Transverse colon (tissue), 4 donors: ENCODE data around the gene NUP98. TPM values are rescaled to one million over a fixed set of nuclear protein-coding genes. Genes with fewer than 3 reads are reported as not detected.

ENCODE experiments used
- DNase-seq: peaks from one replicate; pipeline ENCODE4 v3.0.0-alpha.2; 2019
- H3K27ac ChIP-seq, 4 donors: fragments of 200-600 bp; sonication (generic); 2 replicates each; pipeline ENCODE4 v1.5.1; 2016 to 2018; ENCODE audit warnings: inconsistent platforms in 4 of 4
- H3K27me3 ChIP-seq: fragments of 200-600 bp; sonication (generic); 2 replicates; pipeline ENCODE4 v1.5.1; 2017; ENCODE audit warnings: inconsistent platforms
- H3K36me3 ChIP-seq, 4 donors: fragments of 200-600 bp; sonication (generic); 2 replicates each; pipeline ENCODE4 v1.5.1; 2017 to 2019; ENCODE audit warnings: inconsistent platforms in 4 of 4
- H3K4me1 ChIP-seq, 4 donors: fragments of 200-600 bp; sonication (generic); 2 replicates each; pipeline ENCODE4 v1.5.1; 2017 to 2020; ENCODE audit warnings: inconsistent platforms in 4 of 4
- H3K4me3 ChIP-seq, 4 donors: fragments of 200-600 bp; sonication (generic); 1 replicate in 1 of 4; 2 replicates in 3 of 4; pipeline versions ENCODE4 v1.5.1 to v1.6.1; 2017 to 2019; ENCODE audit warnings: inconsistent platforms in 4 of 4
- H3K9me3 ChIP-seq, 2 donors: fragments of 200-600 bp; sonication (generic); 2 replicates each; pipeline ENCODE4 v1.5.1; 2017 to 2019; ENCODE audit warnings: inconsistent platforms in 2 of 2
- EP300 ChIP-seq: sonication (generic); formaldehyde crosslinking; IDR thresholded peaks from one replicate; pipeline ENCODE4 v1.6.1; 2017; ENCODE audit warnings: antibody characterized with exemption, low read depth
- POLR2A ChIP-seq: fragments of 450-650 bp; IDR thresholded peaks from one replicate; pipeline ENCODE4 v1.6.1; 2016; ENCODE audit warnings: antibody characterized with exemption, mild to moderate bottlenecking, moderate library complexity
- POLR2AphosphoS5 ChIP-seq, 3 donors: sonication (generic); formaldehyde crosslinking; IDR thresholded peaks; one replicate each; pipeline ENCODE4 v1.6.1; 2016; ENCODE audit warnings: antibody characterized with exemption in 3 of 3
- WGBS, 2 donors: methylation state at CpG; one replicate each; pipeline ENCODE4 v1.1.5; 2018; ENCODE audit warnings: low coverage in 1 of 2; 5-methylcytosine and 5-hydroxymethylcytosine counted together
- in situ Hi-C, 4 donors: fragments of 200-750 bp; cut with MboI; loops; one replicate each; pipeline versions ENCODE4 v1.15.0 to v1.15.1; 2017; ENCODE audit warnings: low sequenced_read_pairs in 3 of 4, low pct_ligation_motif_present in 1 of 4, low pct_unique_long_range_greater_than_20kb in 1 of 4
- intact Hi-C: fragments of 100-400 bp; cut with DNase I; formaldehyde crosslinking; loops from one replicate; pipeline ENCODE4 v1.15.1; 2023; ENCODE audit warnings: low total_unique reads
- total RNA-seq, 4 donors: library from RNA; depleted of rRNA; stranded (reverse); fragments of >200 nt; gene quantifications; one replicate each; pipeline ENCODE4 v1.1.0, GENCODE V29; 2016
- TF ChIP-seq, protein P1 (sequence below), 5 experiments: fragments of 200-600 bp in 3 of 5; fragments of 450-650 bp in 2 of 5; sonication (generic) in 3 of 5; IDR thresholded peaks; 1 replicate in 2 of 5; 2 replicates in 3 of 5; pipeline ENCODE4 v1.5.1; 2016 to 2017; ENCODE audit warnings: antibody characterized with exemption in 5 of 5, inconsistent platforms in 3 of 5, mild to moderate bottlenecking in 2 of 5, moderate library complexity in 1 of 5

NUP98 gene
- 100 to 1,000 TPM in 1 of 4 donors, 10 to 100 TPM in 3; 37.0 to 103 (median 72.4) TPM for total RNA-seq

DNA sequence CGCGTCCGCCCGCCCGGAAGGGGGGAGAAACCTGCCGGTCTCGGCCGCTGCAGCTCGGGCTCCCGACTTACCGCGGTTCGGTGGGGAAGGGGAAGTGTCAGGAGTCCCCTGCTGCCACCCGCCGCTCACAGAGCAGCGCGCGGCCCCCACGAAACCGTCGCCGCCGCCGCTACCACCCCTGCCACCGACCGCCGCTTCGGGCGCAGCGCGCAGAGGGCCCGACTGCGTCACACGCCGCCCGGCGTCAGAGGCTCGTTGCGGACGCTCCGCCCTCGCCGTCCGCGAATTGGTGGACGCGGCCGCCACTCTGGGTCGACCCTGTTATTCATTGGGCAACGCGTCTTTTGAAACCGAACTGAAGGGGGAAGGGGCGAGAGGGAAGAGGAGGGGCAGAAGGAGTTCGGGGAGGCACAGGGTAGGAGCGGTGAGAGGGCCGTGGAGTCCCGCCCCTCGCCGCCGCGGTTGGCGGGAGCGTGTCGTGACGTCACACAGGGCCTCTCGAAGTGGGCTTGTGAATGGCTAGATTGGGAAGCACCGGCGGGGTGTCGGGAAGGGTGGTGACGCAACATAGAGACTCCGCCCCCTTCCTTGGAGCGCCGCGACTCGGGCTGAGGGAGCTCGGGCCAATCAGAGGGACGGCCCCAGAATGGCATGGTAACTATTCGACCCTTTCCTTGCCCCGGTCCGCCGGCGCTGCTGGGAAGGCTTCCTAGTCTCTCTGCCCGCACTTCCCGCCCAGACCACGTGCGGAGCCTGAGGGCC lies at the start of gene NUP98:
Gene NUP98, minus strand, starts transcription at position 226 of the 762 bp plus-strand sequence. CDS start 15,437 bp downstream, outside the sequence.
- 0 to 2% methylated on average over 9 to 58 of the region's 86 CpGs for WGBS, 2 donors
- peak; percentile 100 for DNase-seq
- peaks cover 9 to 33% (median 22%) of the 10 kb centered on the region in 4 donors for H3K4me1 ChIP-seq
- intact Hi-C loops (no loop called here), in situ Hi-C loops (no loop called here)
- H3K27me3 ChIP-seq, result no peaks in the 10 kb centered on the region
- H3K4me3 ChIP-seq, result peak within 1 kb of the TSS; percentile 87 to 98 (median 94)
- TF ChIP-seq EP300, result peak; percentile 47
- TF ChIP-seq, protein P1, sequence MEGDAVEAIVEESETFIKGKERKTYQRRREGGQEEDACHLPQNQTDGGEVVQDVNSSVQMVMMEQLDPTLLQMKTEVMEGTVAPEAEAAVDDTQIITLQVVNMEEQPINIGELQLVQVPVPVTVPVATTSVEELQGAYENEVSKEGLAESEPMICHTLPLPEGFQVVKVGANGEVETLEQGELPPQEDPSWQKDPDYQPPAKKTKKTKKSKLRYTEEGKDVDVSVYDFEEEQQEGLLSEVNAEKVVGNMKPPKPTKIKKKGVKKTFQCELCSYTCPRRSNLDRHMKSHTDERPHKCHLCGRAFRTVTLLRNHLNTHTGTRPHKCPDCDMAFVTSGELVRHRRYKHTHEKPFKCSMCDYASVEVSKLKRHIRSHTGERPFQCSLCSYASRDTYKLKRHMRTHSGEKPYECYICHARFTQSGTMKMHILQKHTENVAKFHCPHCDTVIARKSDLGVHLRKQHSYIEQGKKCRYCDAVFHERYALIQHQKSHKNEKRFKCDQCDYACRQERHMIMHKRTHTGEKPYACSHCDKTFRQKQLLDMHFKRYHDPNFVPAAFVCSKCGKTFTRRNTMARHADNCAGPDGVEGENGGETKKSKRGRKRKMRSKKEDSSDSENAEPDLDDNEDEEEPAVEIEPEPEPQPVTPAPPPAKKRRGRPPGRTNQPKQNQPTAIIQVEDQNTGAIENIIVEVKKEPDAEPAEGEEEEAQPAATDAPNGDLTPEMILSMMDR (IDR thresholded peaks at IDR 0.05), result peak in 1 of 5 experiments; percentile 46
- TF ChIP-seq POLR2A, result peak; percentile 98
- peak; percentile 98 to 100 (median 99) for TF ChIP-seq POLR2AphosphoS5 (IDR thresholded peaks at IDR 0.05)
- no peaks in the 10 kb centered on the region for H3K9me3 ChIP-seq
- H3K36me3 ChIP-seq, result peaks cover 0 to 16% (median 5%) of the 10 kb centered on the region in 4 donors
- H3K27ac ChIP-seq, result peak within 1 kb of the TSS; percentile 92 to 98 (median 97)

DNA sequence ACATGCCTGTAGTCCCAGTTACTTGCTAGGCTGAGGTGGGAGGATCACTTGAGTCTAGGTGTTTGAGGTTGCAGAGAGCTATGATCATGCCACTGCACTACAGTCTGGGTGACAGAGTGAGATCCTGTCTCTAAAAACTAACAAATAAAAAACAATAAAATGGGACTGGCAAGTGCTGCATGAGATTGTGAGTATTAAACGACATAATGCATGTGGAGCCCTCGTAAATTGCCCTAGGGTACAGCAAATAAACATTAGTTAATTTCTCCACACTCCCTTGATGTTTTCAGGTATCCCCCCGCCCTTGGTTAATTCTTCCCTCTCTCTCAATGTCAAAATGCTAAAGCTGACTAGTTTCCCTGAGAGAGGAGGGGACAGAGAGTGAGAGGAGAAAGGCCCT lies 48.3 kb upstream of the NUP98 start:
- Histone ChIP-seq H3K27me3 (no peaks in the 10 kb centered on the region), H3K27ac (no peak overlapping the region), H3K9me3 (no peaks in the 10 kb centered on the region), H3K36me3 (no peaks in the 10 kb centered on the region), H3K4me3 (no peak overlapping the region), H3K4me1 (peaks cover 0 to 15% (median 0%) of the 10 kb centered on the region in 4 donors)
- TF ChIP-seq, protein P1 (IDR thresholded peaks at IDR 0.05), result no peak
- no peak for TF ChIP-seq POLR2AphosphoS5 (IDR thresholded peaks at IDR 0.05)
- no peak for TF ChIP-seq EP300
- TF ChIP-seq POLR2A, result no peak
- intact Hi-C loops (no loop called here), in situ Hi-C loops (loop anchor here in 2 of 4 donors (5.0 kb wide), 2 partner anchors 222 to 227 kb away; no protein-coding TSS in a partner anchor)
- 68% methylated on average over 3 of the region's 3 CpGs; no CpG with 5 or more reads in 1 of the 2 donors for WGBS, 2 donors
- no peak for DNase-seq

DNA sequence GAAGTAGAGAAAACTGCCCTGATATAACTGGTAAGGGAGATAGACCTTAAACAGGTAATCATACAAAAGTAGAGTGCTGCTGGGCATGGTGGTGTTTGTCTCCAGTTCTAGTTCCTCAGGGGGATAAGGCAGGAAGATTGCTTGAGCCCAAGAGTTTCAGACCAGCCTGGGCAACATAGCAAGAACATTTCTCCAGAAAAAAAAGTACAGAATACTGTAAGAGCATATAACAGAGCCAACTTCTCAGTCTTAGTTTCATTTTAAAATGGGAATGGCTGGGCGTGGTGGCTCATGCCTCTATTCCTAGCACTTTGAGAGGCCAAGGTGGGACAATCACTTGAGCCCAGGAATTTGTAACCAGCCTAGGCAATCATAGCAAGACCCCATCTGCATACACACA lies 47.9 kb upstream of the NUP98 start:
- WGBS, 2 donors, result 80% methylated on average over 1 of the region's 1 CpG

DNA sequence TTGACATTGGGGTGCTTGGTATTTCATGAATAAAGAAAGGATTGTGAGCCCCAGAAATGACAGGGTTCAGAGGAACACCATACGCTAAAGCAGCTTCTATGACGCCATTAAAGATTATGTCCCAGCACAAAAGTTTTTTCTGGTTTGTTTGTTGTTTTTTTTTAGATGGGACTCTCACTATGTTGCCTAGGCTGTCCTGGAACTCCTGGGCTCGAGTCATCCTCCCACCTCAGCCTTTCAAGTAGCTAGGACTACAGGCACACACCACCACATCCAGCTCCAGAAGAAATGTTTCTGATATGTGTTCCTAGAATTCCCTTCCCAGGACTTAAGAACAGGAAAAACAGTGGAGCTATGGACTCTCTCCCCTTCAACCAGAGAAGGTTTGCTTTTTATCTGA lies 46.0 kb upstream of the NUP98 start:
- in situ Hi-C loops, result no loop called here
- 89 to 92% methylated on average over 2 to 3 of the region's 3 CpGs for WGBS, 2 donors
- DNase-seq, result no peak
- H3K4me3 ChIP-seq, result no peak overlapping the region
- H3K36me3 ChIP-seq, result no peaks in the 10 kb centered on the region
- TF ChIP-seq POLR2A (no peak), POLR2AphosphoS5 (IDR thresholded peaks at IDR 0.05) (no peak), EP300 (no peak)
- TF ChIP-seq, protein P1 (IDR thresholded peaks at IDR 0.05), result no peak
- H3K9me3 ChIP-seq, result no peaks in the 10 kb centered on the region
- intact Hi-C loops, result loop anchor here (5.0 kb wide), 1 partner anchor 36 kb away; the partner anchor contains the start of gene PGAP2
- H3K27me3 ChIP-seq, result no peaks in the 10 kb centered on the region
- H3K27ac ChIP-seq, result no peak overlapping the region
- H3K4me1 ChIP-seq, result peaks cover 0 to 35% (median 9%) of the 10 kb centered on the region in 4 donors

More for the DNA sequence above, 47.9 kb upstream of the NUP98 start:
- DNase-seq, result no peak
- intact Hi-C loops, result no loop called here
- H3K27me3 ChIP-seq, result no peaks in the 10 kb centered on the region
- TF ChIP-seq, protein P1 (IDR thresholded peaks at IDR 0.05), result no peak
- no peak for TF ChIP-seq POLR2AphosphoS5 (IDR thresholded peaks at IDR 0.05)
- TF ChIP-seq POLR2A, result no peak
- no peak for TF ChIP-seq EP300
- H3K36me3 ChIP-seq, result no peaks in the 10 kb centered on the region
- peaks cover 0 to 16% (median 0%) of the 10 kb centered on the region in 4 donors for H3K4me1 ChIP-seq
- H3K9me3 ChIP-seq, result no peaks in the 10 kb centered on the region
- no peak overlapping the region for H3K4me3 ChIP-seq
- in situ Hi-C loops, result loop anchor here in 2 of 4 donors (5.0 kb wide), 2 partner anchors 222 to 227 kb away; no protein-coding TSS in a partner anchor
- no peak overlapping the region for H3K27ac ChIP-seq
